ENCODE data around the gene DNASE1L2.

The DNASE1L2 gene

DNA sequence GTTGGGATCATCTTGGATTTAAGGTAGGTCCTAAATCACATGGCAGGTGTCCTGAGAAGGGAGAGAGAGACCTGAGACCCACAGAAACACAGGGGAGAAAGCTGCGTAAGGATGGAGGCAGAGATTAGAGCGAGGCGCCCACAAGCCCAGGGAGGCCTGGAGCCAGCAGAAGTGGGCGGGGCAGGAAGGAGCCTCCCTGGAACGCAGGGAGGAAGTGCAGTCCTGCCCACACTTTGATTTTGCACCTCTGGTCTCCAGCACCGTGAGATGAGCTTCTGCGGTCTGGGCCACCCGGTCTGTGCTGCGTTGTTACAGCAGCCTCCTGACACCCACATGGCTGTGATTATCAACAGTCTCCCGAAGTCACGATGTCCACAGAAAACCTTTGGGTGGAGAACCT lies 6.4 kb downstream of the DNASE1L2 start:
- no peak for DNase-seq (ENCODE audit: low spot score)
- TF ChIP-seq, protein P1, sequence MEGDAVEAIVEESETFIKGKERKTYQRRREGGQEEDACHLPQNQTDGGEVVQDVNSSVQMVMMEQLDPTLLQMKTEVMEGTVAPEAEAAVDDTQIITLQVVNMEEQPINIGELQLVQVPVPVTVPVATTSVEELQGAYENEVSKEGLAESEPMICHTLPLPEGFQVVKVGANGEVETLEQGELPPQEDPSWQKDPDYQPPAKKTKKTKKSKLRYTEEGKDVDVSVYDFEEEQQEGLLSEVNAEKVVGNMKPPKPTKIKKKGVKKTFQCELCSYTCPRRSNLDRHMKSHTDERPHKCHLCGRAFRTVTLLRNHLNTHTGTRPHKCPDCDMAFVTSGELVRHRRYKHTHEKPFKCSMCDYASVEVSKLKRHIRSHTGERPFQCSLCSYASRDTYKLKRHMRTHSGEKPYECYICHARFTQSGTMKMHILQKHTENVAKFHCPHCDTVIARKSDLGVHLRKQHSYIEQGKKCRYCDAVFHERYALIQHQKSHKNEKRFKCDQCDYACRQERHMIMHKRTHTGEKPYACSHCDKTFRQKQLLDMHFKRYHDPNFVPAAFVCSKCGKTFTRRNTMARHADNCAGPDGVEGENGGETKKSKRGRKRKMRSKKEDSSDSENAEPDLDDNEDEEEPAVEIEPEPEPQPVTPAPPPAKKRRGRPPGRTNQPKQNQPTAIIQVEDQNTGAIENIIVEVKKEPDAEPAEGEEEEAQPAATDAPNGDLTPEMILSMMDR (IDR thresholded peaks at IDR 0.05; ENCODE audit: borderline replicate concordance, control extremely low read depth, extremely low read depth, insufficient read depth, missing control alignments) = no peak
- in situ Hi-C loops (cut with MboI; ENCODE audit: low sequenced_read_pairs, unreplicated experiment) = no loop called here

DNA sequence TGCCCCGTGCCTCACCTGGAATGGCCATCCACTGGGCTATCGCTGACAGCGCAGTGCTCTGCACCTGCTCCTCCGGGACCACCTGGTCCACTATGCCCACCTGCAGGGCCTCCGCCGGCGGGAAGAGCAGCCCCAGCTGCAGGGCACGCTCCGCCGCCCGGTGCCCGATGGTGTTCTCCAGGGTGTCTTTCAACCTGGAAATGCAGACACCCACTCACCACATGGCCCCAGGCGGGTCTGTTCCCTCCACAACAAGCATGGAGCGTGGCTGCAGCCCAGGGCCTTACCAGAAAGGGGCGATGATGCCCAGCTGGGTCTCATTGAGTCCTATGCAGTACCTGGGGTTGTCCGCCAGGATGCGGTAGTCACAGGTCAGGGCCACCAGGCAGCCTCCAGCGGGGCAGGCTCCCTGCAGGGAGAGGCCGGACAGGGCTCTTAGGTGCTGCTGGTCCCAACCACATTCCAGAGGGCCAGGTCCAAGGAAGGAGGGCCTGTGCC lies 6.8 kb downstream of the DNASE1L2 start:
- in situ Hi-C loops (cut with MboI; ENCODE audit: low sequenced_read_pairs, unreplicated experiment) = no loop called here
- DNase-seq (ENCODE audit: low spot score) = no peak
- TF ChIP-seq, protein P1 (IDR thresholded peaks at IDR 0.05; ENCODE audit: borderline replicate concordance, control extremely low read depth, extremely low read depth, insufficient read depth, missing control alignments) = no peak

DNA sequence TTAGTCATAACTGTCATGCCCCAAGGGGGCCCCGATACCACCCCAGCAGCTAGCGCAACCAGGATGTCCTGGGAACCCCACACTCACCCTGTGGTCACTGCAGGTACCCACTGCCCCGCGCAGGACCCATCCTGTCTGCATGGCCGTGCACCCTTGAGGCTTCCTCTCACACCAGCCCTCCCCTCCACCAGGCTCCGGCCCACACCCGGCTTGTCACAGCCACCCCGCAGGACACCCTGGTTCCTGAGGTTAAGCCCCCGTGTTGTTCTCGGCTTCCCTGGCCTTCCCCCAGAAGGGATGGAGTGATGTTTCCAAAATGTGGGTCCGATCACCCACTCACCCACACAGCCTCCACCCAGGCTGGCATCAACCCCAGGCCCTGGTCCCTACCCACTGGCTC lies 7.5 kb downstream of the DNASE1L2 start:
- in situ Hi-C loops (cut with MboI; ENCODE audit: low sequenced_read_pairs, unreplicated experiment) = no loop called here
- TF ChIP-seq, protein P1 (IDR thresholded peaks at IDR 0.05; ENCODE audit: borderline replicate concordance, control extremely low read depth, extremely low read depth, insufficient read depth, missing control alignments) = no peak
- DNase-seq (ENCODE audit: low spot score) = no peak

DNA sequence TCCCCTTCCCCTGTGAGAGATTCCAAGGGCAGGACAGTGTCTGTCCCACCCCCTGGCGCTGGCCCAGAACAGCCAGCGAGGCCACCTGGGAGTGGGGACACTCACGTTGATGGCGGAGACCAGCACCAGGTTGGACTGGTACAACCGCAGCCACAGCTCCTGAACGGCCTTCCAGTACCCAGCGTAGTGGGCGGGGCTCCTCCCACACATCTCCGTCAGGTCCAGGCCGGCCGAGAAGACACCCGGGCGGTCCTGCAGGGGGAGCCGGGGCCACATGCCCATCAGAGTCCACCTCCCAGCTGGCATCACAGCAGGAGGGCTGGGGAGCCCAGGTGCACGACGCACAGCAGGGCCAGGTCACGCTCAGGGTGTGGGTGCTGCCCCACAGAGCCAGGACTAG lies 8.1 kb downstream of the DNASE1L2 start:
- TF ChIP-seq, protein P1 (IDR thresholded peaks at IDR 0.05; ENCODE audit: borderline replicate concordance, control extremely low read depth, extremely low read depth, insufficient read depth, missing control alignments) = no peak
- in situ Hi-C loops (cut with MboI; ENCODE audit: low sequenced_read_pairs, unreplicated experiment) = no loop called here
- DNase-seq (ENCODE audit: low spot score) = no peak

DNA sequence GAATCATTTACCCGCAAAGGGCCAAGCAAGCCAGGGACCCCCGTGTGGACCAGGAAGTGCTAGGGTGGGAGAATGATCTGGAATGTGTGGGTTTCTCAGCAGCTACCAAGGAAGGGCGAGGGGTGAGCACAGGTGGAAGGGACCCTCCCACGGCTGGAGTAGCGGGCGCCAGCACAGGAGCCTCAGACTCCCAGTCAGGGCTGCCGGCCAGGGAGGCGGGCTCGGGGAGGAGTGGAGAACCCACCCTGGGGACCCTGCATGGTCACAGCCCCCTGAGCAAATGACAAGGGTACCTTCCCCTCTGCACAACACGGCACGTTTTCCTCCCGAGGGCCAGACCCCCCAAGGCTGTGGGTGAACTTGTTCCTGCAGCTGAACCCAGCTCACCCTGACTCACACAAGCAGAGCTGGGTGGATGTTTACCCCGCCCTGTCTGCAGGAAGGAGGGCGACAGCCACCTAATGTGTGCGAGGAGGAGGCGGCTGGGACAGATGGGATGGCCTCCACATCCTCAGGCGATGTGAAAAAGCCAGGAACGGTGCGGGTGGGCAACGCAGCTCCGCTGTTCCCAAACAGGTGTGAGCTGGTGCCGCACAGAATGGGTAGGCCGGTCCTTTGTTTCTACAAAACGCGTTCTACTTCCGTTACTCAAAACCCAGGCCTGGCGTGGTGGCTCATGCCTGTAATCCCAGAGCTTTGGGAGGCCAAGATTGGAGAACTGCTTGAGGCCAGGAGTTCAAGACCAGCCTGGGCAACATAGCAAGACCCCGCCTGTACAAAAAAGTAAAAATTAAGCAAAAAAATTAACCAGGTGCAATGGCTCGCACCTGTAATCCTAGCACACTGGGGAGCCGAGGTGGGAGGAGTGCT lies 8.9 kb downstream of the DNASE1L2 start:
- TF ChIP-seq, protein P1 (IDR thresholded peaks at IDR 0.05; ENCODE audit: borderline replicate concordance, control extremely low read depth, extremely low read depth, insufficient read depth, missing control alignments) = no peak
- DNase-seq (ENCODE audit: low spot score) = no peak
- in situ Hi-C loops (cut with MboI; ENCODE audit: low sequenced_read_pairs, unreplicated experiment) = no loop called here

DNA sequence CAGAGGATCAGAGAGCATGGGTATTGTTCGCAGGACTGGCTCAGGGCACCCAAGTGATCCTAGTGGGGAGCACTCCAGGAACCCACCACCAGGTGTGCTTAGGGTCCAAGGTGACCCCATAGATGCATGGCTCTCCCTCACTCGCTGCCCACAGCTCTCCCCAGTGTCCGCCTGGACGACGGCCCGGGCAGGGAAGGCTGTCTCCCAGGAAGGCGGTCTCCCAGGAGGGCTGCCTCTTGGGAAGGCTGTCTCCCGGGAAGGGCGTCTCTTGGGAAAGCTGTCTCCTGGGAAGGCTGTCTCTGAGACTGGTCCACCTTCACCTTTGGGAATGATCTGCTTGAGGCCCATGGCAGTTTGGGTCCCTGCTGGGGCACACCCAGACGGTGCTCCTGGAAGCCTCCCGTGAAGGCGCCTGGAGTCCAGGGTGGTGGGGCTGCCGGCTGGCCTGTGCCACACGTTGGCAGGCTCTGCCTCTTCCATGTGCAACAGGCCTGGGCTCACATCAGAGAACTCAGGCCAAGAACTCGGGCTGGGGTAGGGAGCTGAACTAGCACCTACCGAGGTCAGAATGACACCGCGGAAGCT lies 10.1 kb downstream of the DNASE1L2 start:
- DNase-seq (ENCODE audit: low spot score) = no peak
- TF ChIP-seq, protein P1 (IDR thresholded peaks at IDR 0.05; ENCODE audit: borderline replicate concordance, control extremely low read depth, extremely low read depth, insufficient read depth, missing control alignments) = no peak
- in situ Hi-C loops (cut with MboI; ENCODE audit: low sequenced_read_pairs, unreplicated experiment) = no loop called here
